ENCODE data around the gene ANO6. TPM values are rescaled to one million over a fixed set of nuclear protein-coding genes. Genes with fewer than 3 reads are reported as not detected.

The ANO6 gene
- total RNA-seq, 1 donor from 2014 or later: 25.2 TPM

- peaks cover 6% of the 10 kb centered on the region for H3K4me1 Mint-ChIP-seq (ENCODE audit: low read depth)
Measured at GRCh38 chr12:45468751-45469615, 253.1 kb downstream of the ANO6 start.

GRCh38 chr12:45469902-45470301 lies 254.0 kb downstream of the ANO6 start:
- Mint-ChIP-seq H3K27ac (no peak overlapping the region), H3K27me3 (ENCODE audit: low read depth) (peaks cover 1% of the 10 kb centered on the region), H3K4me3 (ENCODE audit: low read depth) (no peak overlapping the region), H3K36me3 (ENCODE audit: low read depth) (no peaks in the 10 kb centered on the region), H3K9me3 (no peaks in the 10 kb centered on the region), H3K4me1 (ENCODE audit: low read depth) (peaks cover 6% of the 10 kb centered on the region)
- DNase-seq (ENCODE audit: low spot score): no peak
- intact Hi-C loops (cut with micrococcal nuclease): no loop called here

More at GRCh38 chr12:45468751-45469615, 253.1 kb downstream of the ANO6 start:
- Mint-ChIP-seq H3K36me3 (ENCODE audit: low read depth) (no peaks in the 10 kb centered on the region), H3K9me3 (no peaks in the 10 kb centered on the region), H3K27ac (no peak overlapping the region), H3K4me3 (ENCODE audit: low read depth) (no peak overlapping the region), H3K27me3 (ENCODE audit: low read depth) (peaks cover 3% of the 10 kb centered on the region)
- intact Hi-C loops (cut with micrococcal nuclease): no loop called here
- DNase-seq (ENCODE audit: low spot score): no peak

- no peak for DNase-seq (ENCODE audit: low spot score)
- H3K27me3 Mint-ChIP-seq (ENCODE audit: low read depth): peaks cover 2% of the 10 kb centered on the region
- H3K9me3 Mint-ChIP-seq: peaks cover 2% of the 10 kb centered on the region
- no peak overlapping the region for H3K4me3 Mint-ChIP-seq (ENCODE audit: low read depth)
- intact Hi-C loops (cut with micrococcal nuclease): no loop called here
- peaks cover 6% of the 10 kb centered on the region for H3K4me1 Mint-ChIP-seq (ENCODE audit: low read depth)
- H3K27ac Mint-ChIP-seq: no peak overlapping the region
- no peaks in the 10 kb centered on the region for H3K36me3 Mint-ChIP-seq (ENCODE audit: low read depth)
Measured at GRCh38 chr12:45473636-45474035, 257.7 kb downstream of the ANO6 start.

- H3K36me3 Mint-ChIP-seq (ENCODE audit: low read depth): no peaks in the 10 kb centered on the region
- no peaks in the 10 kb centered on the region for H3K4me1 Mint-ChIP-seq (ENCODE audit: low read depth)
- no peak for DNase-seq (ENCODE audit: low spot score)
- H3K4me3 Mint-ChIP-seq (ENCODE audit: low read depth): no peak overlapping the region
- H3K9me3 Mint-ChIP-seq: peaks cover 5% of the 10 kb centered on the region
- intact Hi-C loops (cut with micrococcal nuclease): no loop called here
- peaks cover 5% of the 10 kb centered on the region for H3K27me3 Mint-ChIP-seq (ENCODE audit: low read depth)
- H3K27ac Mint-ChIP-seq: no peak overlapping the region
Measured at GRCh38 chr12:45475594-45475993, 259.7 kb downstream of the ANO6 start.

- no peaks in the 10 kb centered on the region for H3K36me3 Mint-ChIP-seq (ENCODE audit: low read depth)
- peaks cover 5% of the 10 kb centered on the region for H3K27me3 Mint-ChIP-seq (ENCODE audit: low read depth)
- no peaks in the 10 kb centered on the region for H3K4me1 Mint-ChIP-seq (ENCODE audit: low read depth)
- no peak overlapping the region for H3K27ac Mint-ChIP-seq
- no peak overlapping the region for H3K4me3 Mint-ChIP-seq (ENCODE audit: low read depth)
- H3K9me3 Mint-ChIP-seq: peaks cover 5% of the 10 kb centered on the region
- intact Hi-C loops (cut with micrococcal nuclease): no loop called here
- DNase-seq (ENCODE audit: low spot score): no peak
Measured at GRCh38 chr12:45477526-45477925, 261.6 kb downstream of the ANO6 start.

GRCh38 chr12:45478931-45479330 lies 263.0 kb downstream of the ANO6 start:
- H3K4me3 Mint-ChIP-seq (ENCODE audit: low read depth): no peak overlapping the region
- H3K9me3 Mint-ChIP-seq: peaks cover 5% of the 10 kb centered on the region
- peaks cover 5% of the 10 kb centered on the region for H3K27me3 Mint-ChIP-seq (ENCODE audit: low read depth)
- intact Hi-C loops (cut with micrococcal nuclease): no loop called here
- no peak for DNase-seq (ENCODE audit: low spot score)
- H3K27ac Mint-ChIP-seq: no peak overlapping the region
- no peaks in the 10 kb centered on the region for H3K4me1 Mint-ChIP-seq (ENCODE audit: low read depth)
- no peaks in the 10 kb centered on the region for H3K36me3 Mint-ChIP-seq (ENCODE audit: low read depth)

- DNase-seq (ENCODE audit: low spot score): no peak
- intact Hi-C loops (cut with micrococcal nuclease): no loop called here
- no peak overlapping the region for H3K4me3 Mint-ChIP-seq (ENCODE audit: low read depth)
- H3K27ac Mint-ChIP-seq: no peak overlapping the region
- no peaks in the 10 kb centered on the region for H3K4me1 Mint-ChIP-seq (ENCODE audit: low read depth)
- H3K9me3 Mint-ChIP-seq: peaks cover 5% of the 10 kb centered on the region
- H3K27me3 Mint-ChIP-seq (ENCODE audit: low read depth): peaks cover 4% of the 10 kb centered on the region
- no peaks in the 10 kb centered on the region for H3K36me3 Mint-ChIP-seq (ENCODE audit: low read depth)
Measured at GRCh38 chr12:45481746-45482145, 265.9 kb downstream of the ANO6 start.

GRCh38 chr12:45483571-45483970 lies 267.7 kb downstream of the ANO6 start:
- H3K9me3 Mint-ChIP-seq: peaks cover 3% of the 10 kb centered on the region
- no peak for DNase-seq (ENCODE audit: low spot score)
- H3K27me3 Mint-ChIP-seq (ENCODE audit: low read depth): peaks cover 3% of the 10 kb centered on the region
- H3K27ac Mint-ChIP-seq: no peak overlapping the region
- H3K4me1 Mint-ChIP-seq (ENCODE audit: low read depth): no peaks in the 10 kb centered on the region
- no peaks in the 10 kb centered on the region for H3K36me3 Mint-ChIP-seq (ENCODE audit: low read depth)
- no peak overlapping the region for H3K4me3 Mint-ChIP-seq (ENCODE audit: low read depth)
- intact Hi-C loops (cut with micrococcal nuclease): no loop called here

Other genes with a start within 250 kb of the ANO6 start
- gene DBX2, start 165.0 kb upstream of the ANO6 start, total RNA-seq: not detected in 2 replicates